ENCODE data around the gene TMEM156. TPM values are rescaled to one million over a fixed set of nuclear protein-coding genes. Genes with fewer than 3 reads are reported as not detected.
"Not testable (repeated sequence)": the region's sequence is repeated elsewhere in the genome, so short reads cannot be mapped to it uniquely, and the experiment has no call there.

The TMEM156 gene
- total and polyA plus RNA-seq, 12 donors, result 0.10 to 1.1 (median 0.13) TPM; not detected in 7

GRCh38 chr4:39004758-39005157, 27.5 kb downstream of the TMEM156 start:
- no peaks in the 10 kb centered on the region for H3K36me3 ChIP-seq
- H3K4me1 ChIP-seq, result no peaks in the 10 kb centered on the region
- no peak for TF ChIP-seq CTCF (IDR thresholded peaks at IDR 0.05)
- no peak overlapping the region for H3K4me3 ChIP-seq
- H3K9me3 ChIP-seq, result peaks cover 0 to 13% (median 0%) of the 10 kb centered on the region in 11 donors
- DNase-seq (no peak), ATAC-seq (no peak)
- no peak overlapping the region for H3K27ac ChIP-seq
- intact Hi-C loops (cut with DNase I), result no loop called here
- no peaks in the 10 kb centered on the region for H3K27me3 ChIP-seq
- 76 to 82% methylated on average over 2 of the region's 2 CpGs for WGBS, 2 donors

- intact Hi-C loops (cut with DNase I); DNase-seq; H3K27ac ChIP-seq; ATAC-seq; H3K27me3 ChIP-seq; H3K36me3 ChIP-seq; H3K4me1 ChIP-seq; H3K4me3 ChIP-seq: not testable (repeated sequence)
- WGBS, 2 donors, result 86 to 88% methylated on average over 3 of the region's 4 CpGs
- H3K9me3 ChIP-seq, result peaks cover 0 to 20% (median 4%) of the 10 kb centered on the region in 11 donors
Measured at GRCh38 chr4:39002058-39002457, 30.2 kb downstream of the TMEM156 start.

GRCh38 chr4:38995660-38996005, 36.6 kb downstream of the TMEM156 start:
- H3K4me3 ChIP-seq, result no peak overlapping the region
- peaks cover 0 to 12% (median 4%) of the 10 kb centered on the region in 11 donors for H3K9me3 ChIP-seq
- DNase-seq, result no peak
- 84 to 91% methylated on average over 2 of the region's 2 CpGs for WGBS, 2 donors
- no peak for TF ChIP-seq CTCF (IDR thresholded peaks at IDR 0.05)
- no peak for ATAC-seq
- peaks cover 0 to 4% (median 0%) of the 10 kb centered on the region in 9 donors for H3K36me3 ChIP-seq
- H3K27me3 ChIP-seq, result no peaks in the 10 kb centered on the region
- no peaks in the 10 kb centered on the region for H3K4me1 ChIP-seq
- intact Hi-C loops (cut with DNase I), result no loop called here
- H3K27ac ChIP-seq, result no peak overlapping the region

- intact Hi-C loops (cut with DNase I), result no loop called here
- WGBS, 2 donors, result 95 to 96% methylated on average over 4 of the region's 4 CpGs
- TF ChIP-seq CTCF (IDR thresholded peaks at IDR 0.05), result no peak
Measured at GRCh38 chr4:38994135-38994534, 38.1 kb downstream of the TMEM156 start.

GRCh38 chr4:38993683-38994082, 38.5 kb downstream of the TMEM156 start:
- DNase-seq (no peak), ATAC-seq (no peak)
- Histone ChIP-seq H3K4me1 (no peaks in the 10 kb centered on the region), H3K4me3 (no peak overlapping the region), H3K9me3 (no peaks in the 10 kb centered on the region), H3K27ac (no peak overlapping the region), H3K36me3 (peaks cover 0 to 4% (median 0%) of the 10 kb centered on the region in 9 donors), H3K27me3 (no peaks in the 10 kb centered on the region)
- 92 to 94% methylated on average over 3 of the region's 3 CpGs for WGBS, 2 donors
- intact Hi-C loops (cut with DNase I), result no loop called here
- TF ChIP-seq CTCF (IDR thresholded peaks at IDR 0.05), result no peak

More at GRCh38 chr4:38994135-38994534, 38.1 kb downstream of the TMEM156 start:
- Histone ChIP-seq H3K4me3 (no peak overlapping the region), H3K36me3 (peaks cover 0 to 4% (median 0%) of the 10 kb centered on the region in 9 donors), H3K27ac (no peak overlapping the region), H3K4me1 (no peaks in the 10 kb centered on the region), H3K27me3 (no peaks in the 10 kb centered on the region), H3K9me3 (peaks cover 0 to 3% (median 0%) of the 10 kb centered on the region in 11 donors)
- DNase-seq, result no peak
- ATAC-seq, result no peak
